ENCODE measurements around the gene RRP9.
"Not testable (repeated sequence)": the region's sequence is repeated elsewhere in the genome, so short reads cannot be mapped to it uniquely, and the experiment has no call there.

RRP9 gene

DNA sequence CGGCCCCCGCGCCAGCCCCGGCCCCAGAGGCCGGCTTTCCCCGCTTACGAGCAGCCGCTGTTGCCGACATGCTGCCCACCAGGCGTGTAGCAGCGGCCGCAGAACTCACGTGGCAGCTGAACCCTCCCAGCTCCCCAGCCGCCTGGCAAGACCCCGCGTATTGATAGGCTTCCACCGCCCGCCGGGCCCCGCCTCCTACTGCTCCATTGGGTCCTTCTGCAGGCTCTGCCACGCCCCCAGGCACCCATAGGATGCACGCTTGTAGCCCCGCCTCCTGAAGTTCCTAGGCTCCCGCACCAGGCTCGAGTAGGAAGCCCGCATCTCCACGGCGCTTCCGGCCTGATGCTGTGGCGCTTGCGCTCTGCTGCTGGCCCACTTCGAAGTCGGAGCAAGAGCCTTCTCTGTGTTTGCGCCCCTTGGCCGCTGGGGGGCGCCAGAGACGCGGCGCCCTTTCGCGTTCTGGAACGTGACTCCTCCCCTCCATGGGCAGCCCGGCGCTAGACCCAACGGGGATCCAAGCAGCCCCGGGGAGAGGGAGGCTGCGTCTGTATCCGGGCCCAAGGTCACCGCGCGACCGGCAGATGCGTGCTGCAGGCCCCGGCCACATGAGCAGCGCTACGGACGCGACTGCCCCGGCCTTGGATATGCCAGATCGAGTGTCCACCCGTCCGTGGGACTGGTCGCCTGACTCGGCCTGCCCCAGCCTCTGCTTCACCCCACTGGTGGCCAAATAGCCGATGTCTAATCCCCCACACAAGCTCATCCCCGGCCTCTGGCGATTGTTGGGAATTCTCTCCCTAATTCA is at the start of gene RRP9, which contains the start of gene PARP3:
Gene RRP9 (minus strand): TSS at position 107 of the 805 bp plus-strand sequence. CDS start 37 bp downstream, at position 70.
Gene PARP3 (plus strand): TSS at position 566 of the 805 bp plus-strand sequence. CDS start 993 bp downstream, outside the sequence.
- peak; percentile 100 for DNase-seq (ENCODE audit: low read depth, low spot score)

DNA sequence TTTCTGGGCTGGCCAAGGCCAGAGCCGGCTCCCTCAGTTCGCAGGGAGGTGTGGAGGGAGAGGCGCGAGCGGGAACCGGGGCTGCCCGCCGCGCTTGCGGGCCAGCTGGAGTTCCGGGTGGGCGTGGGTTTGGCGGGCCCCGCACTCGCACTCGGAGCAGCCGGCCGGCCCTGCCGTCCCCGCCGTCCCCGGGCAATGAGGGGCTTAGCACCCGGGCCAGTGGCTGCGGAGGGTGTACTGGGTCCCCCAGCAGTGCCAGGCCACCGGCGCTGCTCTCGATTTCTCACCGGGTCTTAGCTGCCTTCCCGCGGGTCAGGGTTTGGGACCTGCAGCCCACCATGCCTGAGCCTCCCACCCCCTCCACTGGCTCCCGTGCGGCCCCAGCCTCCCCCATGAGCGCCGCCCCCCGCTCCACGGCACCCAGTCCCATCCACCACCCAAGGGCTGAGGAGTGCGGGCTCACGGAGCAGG is 48.8 kb upstream of the RRP9 start:
- DNase-seq (ENCODE audit: low read depth, low spot score) = not testable (repeated sequence)

GRCh38 chr3:51988286-51989146 is 46.8 kb upstream of the RRP9 start:
- DNase-seq (ENCODE audit: low read depth, low spot score) = no peak

DNA sequence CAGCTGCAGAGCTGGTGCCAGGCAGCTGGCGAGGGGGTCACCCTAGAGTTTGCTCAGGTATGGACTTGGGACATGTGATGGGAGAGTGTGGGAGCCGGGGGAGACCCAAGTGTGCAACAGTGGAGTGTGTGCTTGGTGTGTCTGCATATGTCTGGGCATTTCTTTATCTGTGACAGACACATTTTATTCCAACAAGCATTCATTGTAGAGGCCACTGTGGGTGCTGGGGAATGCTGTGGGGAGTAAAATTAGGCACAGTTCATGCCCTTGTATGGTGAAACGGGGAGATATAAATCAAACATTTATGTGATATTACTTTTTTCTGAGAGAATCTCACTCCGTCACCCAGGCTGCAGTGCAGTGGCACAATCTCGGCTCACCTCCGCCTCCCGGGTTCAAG is 45.9 kb upstream of the RRP9 start:
- no peak for DNase-seq (ENCODE audit: low read depth, low spot score)

DNA sequence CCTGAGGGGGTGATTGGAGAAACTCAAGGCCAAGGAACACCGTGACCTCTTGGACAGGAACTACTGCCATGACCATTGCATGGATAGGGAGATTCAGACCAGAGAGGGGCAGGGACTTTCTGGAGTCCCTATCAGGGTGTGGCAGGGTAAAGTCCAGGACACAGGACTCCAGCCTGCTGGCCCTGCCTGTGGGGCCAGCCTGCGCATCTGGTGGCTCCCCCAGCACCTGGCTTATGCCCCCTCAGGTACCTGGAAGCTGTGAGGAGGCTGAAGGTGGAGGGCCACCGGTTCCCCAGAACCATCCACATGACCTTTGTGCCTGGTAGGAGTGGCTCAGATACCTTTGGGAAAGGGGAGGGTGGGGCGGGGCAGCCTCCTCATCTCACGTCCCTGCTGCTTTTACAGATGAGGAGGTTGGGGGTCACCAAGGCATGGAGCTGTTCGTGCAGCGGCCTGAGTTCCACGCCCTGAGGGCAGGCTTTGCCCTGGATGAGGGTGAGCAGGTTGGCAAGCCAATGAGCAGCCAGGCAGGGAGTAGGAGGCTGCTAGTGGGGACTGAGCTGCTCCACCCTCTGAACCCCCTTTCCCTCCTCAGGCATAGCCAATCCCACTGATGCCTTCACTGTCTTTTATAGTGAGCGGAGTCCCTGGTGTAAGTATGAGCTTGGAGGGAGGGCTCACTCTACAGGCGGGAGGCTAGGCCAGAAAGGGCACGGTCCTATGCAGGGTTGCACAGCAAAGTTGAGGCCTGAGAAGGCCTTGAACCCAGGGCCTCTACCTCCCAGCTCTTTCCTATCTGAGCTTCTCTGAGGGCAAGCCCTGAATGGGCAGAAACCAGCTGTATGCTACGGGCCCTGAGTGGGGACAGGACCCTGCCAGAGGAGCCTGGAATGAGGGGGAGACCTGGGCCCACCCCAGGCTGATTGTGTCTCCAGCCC is 44.6 kb upstream of the RRP9 start:
- no peak for DNase-seq (ENCODE audit: low read depth, low spot score)

DNA sequence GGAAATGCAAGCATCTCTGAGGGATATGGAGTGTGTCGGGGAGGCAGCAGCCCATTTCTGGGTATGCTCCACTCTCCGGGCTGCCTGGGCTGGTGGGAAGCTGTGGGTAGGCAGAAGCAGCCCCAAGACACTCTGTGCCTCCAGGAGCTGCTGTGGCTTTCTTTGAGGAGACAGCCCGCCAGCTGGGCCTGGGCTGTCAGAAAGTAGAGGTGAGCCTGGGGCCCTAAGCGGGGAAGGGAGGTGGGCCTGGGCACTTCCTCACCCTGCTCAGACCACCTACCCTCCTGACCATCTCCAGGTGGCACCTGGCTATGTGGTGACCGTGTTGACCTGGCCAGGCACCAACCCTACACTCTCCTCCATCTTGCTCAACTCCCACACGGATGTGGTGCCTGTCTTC is 43.4 kb upstream of the RRP9 start:
- DNase-seq (ENCODE audit: low read depth, low spot score) = no peak

DNA sequence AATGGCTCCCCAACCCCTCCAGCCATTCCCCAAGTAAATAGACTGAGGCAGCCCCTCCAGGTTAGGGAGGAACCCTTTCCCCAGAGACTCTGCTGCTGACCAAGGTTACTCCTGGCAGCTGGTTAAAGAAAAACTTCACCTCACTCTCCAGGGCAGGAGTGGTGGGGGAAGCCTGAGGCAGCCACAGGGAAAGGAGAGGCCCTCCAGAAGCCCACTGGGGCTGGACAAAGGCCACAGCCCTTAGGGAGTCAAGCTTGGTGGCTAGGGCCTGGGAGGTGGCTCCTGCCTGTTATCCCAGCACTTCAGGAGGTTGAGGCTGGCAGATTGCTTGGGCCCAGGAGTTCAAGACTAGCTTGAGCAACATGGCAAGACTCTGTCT is 42.6 kb upstream of the RRP9 start:
- DNase-seq (ENCODE audit: low read depth, low spot score) = no peak

DNA sequence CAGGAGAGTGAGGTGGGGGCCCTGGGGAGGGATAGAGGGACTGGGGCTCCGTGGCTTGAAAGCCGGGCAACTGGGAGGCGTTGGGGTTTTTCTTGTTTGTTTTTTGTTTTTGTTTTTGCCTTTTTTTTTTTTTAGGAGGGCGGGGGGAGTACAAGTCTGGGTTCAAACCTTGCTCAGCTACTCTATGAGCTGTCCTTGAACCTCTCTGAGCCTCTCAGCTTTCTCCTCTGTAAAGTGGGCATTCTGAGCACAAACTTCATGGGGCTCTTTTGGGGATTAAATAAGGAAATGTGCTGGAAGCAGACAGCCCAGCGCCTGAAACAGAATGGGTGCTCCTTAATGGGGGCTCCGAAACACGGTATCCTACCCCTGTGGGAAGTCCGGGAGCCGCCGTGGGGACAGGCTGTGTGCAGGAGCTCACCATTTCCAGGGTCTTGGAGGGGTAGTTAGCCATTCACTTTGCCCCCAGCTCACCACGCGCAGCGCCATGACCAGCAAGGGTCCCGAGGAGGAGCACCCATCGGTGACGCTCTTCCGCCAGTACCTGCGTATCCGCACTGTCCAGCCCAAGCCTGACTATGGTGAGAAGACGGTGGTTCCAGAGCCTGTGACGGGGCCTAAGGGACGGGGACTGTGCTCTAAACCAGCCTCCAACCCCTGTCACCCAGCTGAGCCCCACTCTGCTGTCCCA is 42.0 kb upstream of the RRP9 start:
- DNase-seq (ENCODE audit: low read depth, low spot score) = no peak

GRCh38 chr3:51982838-51983577 is 41.3 kb upstream of the RRP9 start, which contains the start of gene ACY1:
ACY1 (plus strand) TSS chr3:51983535; CDS start chr3:51984065, 530 bp downstream.
- DNase-seq (ENCODE audit: low read depth, low spot score) = peak; percentile 62

- DNase-seq (ENCODE audit: low read depth, low spot score) = no peak
Observed at GRCh38 chr3:51982352-51982837, 40.7 kb upstream of the RRP9 start.

DNA sequence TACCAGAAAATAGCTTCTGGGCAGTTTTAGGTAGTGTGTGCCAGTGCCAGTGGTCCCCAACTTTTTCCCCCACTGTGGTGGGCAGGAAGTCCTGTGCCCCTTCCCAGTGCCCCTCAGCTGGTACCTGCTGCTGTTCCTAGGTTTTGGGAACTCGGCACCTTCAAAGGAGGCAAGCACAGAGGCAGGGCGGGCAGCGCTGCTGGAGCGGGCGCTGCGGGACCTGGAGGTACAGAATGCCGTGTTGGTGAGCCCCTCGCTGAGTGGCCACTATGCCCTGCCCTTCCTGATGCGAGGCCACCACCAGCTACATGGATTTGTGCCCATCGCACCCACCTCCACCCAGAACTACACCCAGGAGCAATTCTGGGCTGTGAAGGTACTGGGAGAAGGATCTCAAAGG is 38.5 kb upstream of the RRP9 start:
- DNase-seq (ENCODE audit: low read depth, low spot score) = no peak

DNA sequence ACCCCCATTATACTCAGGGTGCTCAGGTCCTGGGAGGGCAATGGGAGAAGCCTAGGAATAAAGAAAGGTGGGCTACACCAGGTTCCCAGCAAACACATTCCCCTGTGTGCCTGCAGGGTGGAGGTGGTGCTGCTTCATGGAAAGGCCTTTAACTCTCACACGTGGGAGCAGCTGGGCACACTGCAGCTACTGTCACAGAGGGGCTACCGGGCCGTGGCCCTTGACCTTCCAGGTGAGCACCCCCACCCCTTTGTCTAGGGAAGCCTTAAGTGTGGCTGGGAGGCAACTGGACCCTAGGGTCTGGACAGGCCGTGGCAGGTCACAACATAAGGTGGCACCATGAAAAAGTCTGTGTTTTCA is 36.4 kb upstream of the RRP9 start:
- DNase-seq (ENCODE audit: low read depth, low spot score) = no peak

- no peak for DNase-seq (ENCODE audit: low read depth, low spot score)
Observed at GRCh38 chr3:51977446-51978142, 35.9 kb upstream of the RRP9 start.

- DNase-seq (ENCODE audit: low read depth, low spot score) = no peak
Observed at GRCh38 chr3:51975852-51976549, 34.3 kb upstream of the RRP9 start.

DNA sequence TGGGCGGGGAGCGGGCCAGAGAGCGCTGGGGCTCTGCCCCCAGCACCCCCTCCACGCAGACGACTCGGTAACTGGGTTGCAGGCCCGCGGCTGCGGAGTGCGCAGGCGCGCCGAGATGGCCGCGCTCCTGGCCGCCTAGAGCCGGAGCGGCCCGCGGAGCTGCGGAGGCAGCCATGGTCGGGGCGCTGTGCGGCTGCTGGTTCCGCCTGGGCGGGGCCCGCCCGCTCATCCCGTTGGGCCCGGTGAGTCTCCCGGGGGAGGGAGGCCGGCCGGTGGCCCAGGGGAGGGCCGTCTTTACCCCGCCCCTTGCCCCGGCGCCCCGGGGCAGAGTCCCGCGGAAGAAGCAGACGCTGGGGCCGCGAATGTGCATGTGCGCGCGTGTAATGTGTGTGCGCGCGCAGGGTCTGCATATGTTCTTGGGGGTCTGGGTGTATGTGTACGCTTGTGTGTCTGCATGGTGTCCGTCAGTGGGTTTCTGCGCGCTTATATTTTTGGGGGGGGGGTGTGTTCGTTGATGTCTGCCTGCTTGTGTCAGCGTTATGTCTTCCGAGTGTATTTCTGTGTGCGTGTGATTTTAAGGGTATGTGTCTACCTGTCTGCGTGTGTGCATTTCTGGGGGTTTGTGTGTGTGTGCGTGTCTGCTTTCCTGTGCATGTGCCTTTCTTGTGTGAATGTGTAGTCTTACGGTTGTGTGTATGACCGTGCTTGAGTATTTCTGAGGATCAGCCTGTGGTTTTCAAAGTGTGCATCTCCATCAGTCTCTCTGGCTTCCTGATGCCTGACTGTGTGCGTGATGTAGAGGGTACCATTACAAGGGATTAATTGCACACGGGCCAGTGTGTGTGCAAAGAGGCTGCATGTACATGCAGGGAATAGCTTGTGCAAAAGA is 33.5 kb upstream of the RRP9 start, which contains the start of gene ABHD14A:
Gene ABHD14A (plus strand): TSS at position 102 of the 889 bp plus-strand sequence. CDS start 72 bp downstream, at position 174.
- DNase-seq (ENCODE audit: low read depth, low spot score) = no peak

GRCh38 chr3:51974277-51974962 is 32.7 kb upstream of the RRP9 start:
- no peak for DNase-seq (ENCODE audit: low read depth, low spot score)

DNA sequence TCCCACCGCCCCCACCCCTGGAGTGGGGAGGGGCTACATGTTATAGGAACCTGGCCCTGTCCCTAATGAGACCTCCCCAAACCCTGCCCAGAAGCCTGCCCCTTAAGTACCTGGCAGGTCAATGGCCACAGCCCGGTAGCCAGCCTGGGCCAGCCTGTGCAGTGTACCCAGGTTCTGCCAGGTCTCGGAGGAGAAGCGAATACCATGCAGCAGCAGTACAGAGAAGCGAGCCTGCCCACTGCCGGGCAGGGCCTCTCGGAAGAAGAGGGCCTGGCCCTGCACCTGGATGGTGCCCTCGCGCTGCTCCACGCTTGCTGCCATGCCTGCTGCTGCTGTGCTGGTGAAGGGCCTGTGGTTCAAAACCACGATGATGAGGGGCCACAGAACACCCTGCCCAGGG is 29.6 kb upstream of the RRP9 start:
- no peak for DNase-seq (ENCODE audit: low read depth, low spot score)

Data from brain pericyte (primary cell).